GM04503 (cell line): ENCODE results near the gene VWC2L.

Experiments
- DNase-seq: peaks from one replicate; pipeline ENCODE4 v3.0.0-alpha.2; 2012; ENCODE audit warnings: low read depth

VWC2L gene

GRCh38 chr2:214410918-214411554 lies at the start of gene VWC2L:
TSS of gene VWC2L (plus strand) at chr2:214411054. CDS start at chr2:214414194, 3,140 bp downstream.
- peak; percentile 21 for DNase-seq

DNA sequence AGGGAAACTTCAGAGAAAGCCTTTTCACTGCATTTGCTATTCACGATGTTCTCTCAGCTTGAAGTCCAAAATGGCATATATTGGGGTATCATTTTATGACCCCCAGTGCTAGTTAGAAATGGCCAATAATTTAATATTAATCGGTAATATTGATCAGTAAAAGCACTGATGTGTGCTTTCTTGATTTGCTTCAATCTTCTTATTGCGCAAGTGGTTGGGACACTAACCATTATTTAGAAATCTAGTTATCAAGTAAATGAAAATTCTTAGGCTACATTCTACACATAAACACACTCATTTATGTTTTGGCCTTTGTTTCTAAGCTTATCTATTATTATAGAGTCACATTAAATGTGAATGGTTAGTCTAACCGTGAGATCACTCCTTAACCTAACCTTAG lies 49.7 kb upstream of the VWC2L start:
- DNase-seq = no peak

- no peak for DNase-seq
These were observed 45.3 kb upstream of the VWC2L start for GRCh38 chr2:214365549-214365948.

- DNase-seq = no peak
These were observed 43.7 kb upstream of the VWC2L start for GRCh38 chr2:214367171-214367570.

DNA sequence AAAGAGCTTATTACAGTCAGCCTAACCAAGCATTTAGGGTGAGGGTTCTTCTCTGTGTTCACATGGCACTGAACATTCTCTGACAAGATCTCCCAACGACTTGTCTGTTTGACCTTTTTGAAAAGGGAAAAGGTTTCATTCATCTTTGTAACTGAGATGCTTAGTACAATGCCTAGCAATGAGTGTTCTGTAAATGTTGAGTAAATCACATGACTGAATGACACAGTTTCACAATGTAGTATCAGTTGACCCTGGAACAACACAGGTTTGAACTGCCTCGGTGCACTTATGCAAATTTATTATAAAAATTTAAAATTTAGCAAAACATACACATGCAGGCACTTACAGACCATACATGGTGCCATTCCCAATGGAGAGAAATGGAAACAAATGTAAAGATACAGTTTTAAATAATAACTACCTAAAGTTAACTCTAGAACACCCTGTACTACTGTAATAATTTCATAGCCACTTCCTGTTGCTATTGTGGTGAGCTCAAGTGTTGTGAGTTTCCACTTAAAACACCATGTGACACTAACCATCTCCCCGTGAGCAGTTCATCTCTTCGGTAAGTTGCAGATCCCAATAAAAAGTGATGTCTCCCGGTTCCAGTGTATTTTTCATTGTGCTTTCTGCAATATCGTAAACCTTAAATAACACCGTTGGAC lies 34.1 kb upstream of the VWC2L start:
- no peak for DNase-seq

DNA sequence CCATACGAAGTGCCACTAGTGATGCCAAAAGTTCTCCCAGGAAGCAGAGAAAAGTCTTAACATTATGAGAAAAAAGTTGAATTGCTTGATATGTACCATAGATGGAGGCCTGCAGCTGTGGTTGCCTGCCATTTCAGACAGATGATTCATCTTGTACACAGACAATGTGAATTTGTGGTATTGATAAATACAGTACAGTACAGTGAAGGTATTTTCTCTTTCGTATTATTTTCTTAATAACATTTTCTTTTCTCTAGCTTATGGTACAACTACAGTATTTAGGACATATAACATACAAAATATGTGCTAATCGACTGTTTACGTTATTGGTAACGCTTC lies 33.6 kb upstream of the VWC2L start:
- no peak for DNase-seq

DNA sequence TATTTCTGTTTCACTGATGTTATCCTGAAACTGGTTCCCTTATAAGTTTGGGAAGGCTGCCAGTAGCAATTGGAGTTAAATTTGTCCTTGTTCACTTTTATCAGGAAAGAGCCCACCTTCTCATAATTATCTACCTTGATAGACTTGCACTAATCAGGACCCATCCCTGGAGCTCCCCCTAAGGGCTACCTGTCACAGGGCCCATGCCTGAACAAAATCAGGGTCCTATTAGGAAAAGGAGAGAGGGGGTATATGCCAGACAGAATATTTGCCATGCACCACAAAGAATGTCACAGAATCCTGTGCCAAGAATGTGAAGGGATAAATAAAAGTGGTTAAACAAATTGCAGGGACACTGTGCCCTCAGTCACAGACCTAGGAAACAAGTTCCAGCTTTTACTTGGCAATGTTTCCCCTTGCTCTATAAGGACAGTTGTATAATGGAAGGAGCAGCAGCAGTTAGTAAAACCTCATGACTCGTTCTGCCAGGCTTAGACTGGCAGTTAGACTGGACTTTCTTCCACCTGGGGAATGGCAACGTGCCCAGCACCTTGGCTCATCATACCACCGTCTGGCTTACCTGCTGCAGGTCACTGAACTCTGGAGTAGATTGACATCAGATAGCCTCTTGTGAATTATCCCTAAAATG lies 32.3 kb upstream of the VWC2L start:
- DNase-seq = no peak

DNA sequence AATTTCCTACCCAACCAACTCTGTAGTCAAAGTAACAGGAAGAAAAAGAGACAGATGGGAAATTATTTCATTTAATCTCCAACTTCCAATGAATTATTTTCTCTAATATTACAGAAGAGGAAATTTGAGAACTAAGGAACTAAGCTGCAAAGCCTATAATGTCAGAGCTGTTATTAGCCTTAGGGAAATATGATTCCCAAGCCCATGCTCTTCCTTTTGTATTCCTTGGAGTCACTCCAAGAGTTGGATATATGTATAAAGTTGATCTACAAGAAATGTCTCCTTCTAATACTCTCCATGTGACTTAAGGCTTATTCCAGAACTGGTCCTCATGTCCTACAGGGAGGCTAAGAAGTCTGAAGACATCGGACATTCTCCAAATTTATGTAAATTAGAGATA lies 31.6 kb upstream of the VWC2L start:
- DNase-seq = no peak

- no peak for DNase-seq
These were observed 30.2 kb upstream of the VWC2L start for GRCh38 chr2:214380681-214381080.

DNA sequence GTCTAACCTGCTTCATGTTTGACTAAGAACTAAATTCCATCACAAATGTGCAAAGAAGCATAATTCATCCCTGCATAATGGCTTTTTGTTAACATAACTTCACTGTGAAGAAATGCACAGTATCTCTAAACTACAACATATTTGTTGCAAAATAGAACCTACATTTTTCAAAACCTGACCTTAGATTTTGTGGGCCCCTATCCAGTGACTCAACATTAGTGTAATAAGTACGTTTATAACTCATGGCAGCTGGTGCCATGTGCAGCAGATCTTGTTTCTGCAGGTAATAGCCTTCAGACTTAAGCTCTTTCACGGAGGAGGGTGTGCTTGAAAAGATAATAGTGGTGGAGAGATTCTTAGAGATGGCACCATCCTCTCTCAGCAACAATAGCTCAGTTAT lies 28.6 kb upstream of the VWC2L start:
- DNase-seq = no peak

DNA sequence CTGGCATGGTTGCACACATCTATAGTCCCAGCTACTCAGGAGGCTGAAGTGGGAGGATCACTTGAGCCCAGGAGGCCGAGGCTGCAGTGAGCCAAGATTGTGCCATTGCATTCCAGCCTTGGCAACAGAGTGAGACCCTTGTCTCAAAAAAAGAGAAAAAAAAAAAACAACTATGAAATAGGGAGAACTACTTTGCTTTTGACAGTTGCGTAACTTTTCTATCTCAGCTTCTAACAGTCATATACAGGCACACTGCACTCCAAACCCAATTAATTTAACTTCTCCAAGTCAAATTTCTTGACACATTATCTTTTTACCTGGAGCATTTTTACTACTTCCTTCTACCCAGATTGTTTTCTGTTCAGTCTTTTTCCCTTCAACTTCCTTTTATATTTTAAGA lies 24.1 kb upstream of the VWC2L start:
- no peak for DNase-seq

DNA sequence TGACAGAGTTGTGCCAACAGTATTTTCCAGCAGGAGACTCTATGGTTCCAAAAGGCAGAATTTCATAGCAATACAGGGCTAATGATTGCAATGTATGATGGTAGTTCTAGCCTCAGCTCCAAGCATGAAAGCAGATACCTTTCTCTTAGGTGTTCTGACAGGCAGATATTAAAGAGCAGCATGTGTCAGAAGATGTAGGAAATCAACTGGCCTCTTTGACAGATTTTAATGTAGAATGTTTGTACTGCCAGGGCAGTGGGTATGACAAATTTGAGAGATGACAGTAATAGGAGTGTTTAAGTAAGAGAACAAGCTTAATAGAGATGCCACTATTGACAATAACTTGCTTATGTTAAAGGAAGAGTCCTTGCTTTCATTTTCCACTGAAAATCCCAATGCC lies 21.5 kb upstream of the VWC2L start:
- DNase-seq = no peak

DNA sequence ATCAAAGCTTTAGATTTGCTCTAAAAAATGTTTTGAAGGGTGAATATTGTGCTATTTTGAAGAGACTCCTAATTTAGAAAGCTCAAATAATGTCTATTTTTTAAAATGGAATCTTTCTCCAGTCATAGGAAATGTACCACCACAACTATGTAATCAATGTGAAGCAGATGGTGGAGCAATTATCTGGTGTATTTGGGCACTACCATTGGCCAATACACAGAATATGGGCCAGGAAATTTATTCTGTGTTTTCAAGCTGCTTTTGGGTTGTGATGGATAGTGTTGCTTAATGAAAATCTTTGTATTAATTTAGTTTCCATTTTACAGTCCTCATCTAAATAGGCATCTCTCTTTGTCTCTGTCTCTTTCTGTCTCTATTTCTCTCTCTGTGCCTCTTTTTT lies 17.1 kb upstream of the VWC2L start:
- no peak for DNase-seq

DNA sequence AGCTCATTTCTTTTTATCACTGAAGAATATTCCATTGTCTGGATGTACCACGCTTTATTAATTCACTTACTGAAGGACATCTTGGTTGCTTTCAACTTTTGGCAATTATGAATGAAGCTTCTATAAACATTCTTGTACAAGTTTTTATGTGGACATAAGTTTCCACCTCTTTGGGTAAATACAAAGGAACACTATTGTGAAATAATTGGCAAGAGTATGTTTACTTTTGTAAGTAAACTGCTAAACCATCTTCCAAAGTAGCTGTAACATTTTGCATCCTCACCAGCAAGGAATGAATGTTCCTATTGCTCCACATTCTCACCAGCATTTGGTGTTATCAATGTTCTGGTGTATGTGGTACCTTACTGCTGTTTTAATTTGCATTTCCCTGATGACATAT lies 15.8 kb upstream of the VWC2L start:
- DNase-seq = no peak

DNA sequence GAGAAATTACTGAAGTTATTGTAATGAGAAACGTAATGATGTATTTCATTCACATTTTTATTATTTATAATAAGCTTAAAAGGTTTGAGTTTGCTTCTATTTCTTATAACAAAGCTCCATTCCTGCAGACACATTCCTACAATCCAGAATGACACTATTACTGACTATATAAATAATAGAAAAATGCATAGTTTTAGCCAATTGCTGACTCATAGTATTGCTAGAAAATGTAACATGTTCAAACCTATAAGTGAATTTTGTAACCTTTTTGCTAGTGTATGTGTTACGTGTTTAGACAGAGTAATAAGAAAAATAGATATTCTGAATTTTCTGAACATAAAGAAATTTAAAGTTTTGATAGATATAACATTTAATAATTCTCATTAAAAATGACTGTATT lies 9.3 kb upstream of the VWC2L start:
- no peak for DNase-seq

- DNase-seq = no peak
These were observed 602 bp upstream of the VWC2L start for GRCh38 chr2:214410128-214410775.

DNA sequence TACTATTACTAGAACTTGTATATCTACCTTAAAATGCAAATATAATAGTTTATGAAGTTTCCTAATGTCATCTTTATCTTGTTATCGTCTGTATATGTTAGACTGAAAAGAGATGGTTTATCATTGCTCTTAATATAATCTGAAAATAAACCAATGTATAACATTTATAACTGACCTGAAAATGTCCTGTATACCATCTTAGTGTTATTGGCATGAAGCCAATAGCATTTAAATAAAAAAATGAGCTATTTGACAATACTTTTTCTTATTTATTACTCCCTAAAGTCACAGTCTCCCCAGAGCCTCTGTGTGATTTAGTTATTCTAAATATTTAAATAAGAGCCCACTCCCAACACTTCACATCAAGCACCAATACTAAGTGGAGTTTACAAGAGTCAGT lies 1.8 kb downstream of the VWC2L start:
- no peak for DNase-seq

- no peak for DNase-seq
These were observed 25.6 kb downstream of the VWC2L start for GRCh38 chr2:214436470-214436869.

GRCh38 chr2:214450118-214450894 lies 39.5 kb downstream of the VWC2L start:
- DNase-seq = no peak

- no peak for DNase-seq
These were observed 40.8 kb downstream of the VWC2L start for GRCh38 chr2:214451516-214452275.

DNA sequence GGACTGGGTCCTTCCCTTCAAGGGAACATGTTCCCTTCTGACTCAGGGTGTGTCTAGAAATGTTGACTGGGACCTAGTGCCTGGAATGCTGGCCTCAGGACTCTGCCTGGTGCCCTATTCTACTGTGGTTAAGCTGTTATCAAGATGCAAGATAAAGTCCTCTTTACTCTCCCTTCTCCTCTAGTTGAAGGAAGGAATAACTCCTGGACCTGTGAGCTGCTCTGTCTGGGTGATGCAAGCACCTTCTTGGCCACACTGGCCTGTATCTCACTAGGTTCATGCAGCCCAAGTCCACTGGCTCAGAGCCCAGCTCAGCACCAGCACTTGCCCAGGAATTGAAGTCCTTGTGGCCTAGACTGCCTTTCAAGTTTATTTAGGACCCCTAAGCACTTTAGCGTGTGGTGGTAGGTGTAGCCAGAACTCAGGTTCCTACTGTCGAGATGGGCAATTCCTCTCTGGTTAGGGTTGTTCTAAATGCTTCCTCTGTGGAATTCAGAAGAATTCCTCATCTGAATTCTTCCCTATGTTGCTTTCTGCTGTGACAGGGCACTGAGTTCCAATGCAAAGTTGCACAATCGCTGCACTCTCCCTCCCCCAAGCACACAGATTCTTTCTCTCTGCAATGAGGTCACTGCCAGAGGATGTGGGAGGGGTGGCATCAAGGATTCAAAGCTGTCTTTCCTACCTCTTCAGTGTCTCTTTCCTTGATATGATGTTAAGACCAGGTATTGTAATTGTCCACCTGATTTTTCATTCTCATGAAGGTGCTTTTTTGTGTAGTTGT lies 54.7 kb downstream of the VWC2L start:
- DNase-seq = peak; percentile 28
